GM23338 (cell line): ENCODE measurements around the gene MYLK3. TPM values are rescaled to one million over a fixed set of nuclear protein-coding genes. Genes with fewer than 3 reads are reported as not detected.

Source experiments
- ATAC-seq: fragments of 200-7000 bp; cut with Tn5 transposase; 3 replicates; pipeline ENCODE4 v1.9.1; 2020
- DNase-seq: peaks from one replicate; pipeline ENCODE4 v3.0.0-alpha.2; 2015; ENCODE audit warnings: low spot score
- H2AFZ ChIP-seq: fragments of 200-600 bp; sonication (generic); 2 replicates; pipeline ENCODE4 v1.8.0; 2016; ENCODE audit warnings: antibody characterized with exemption, mild to moderate bottlenecking, moderate library complexity
- H3F3A ChIP-seq: fragments of 200-600 bp; sonication (generic); replicated peaks from 2 replicates; pipeline ENCODE4 v1.8.0; 2017; ENCODE audit warnings: antibody characterized with exemption, mixed run types, low read depth
- H3K27ac ChIP-seq: fragments of 200-600 bp; sonication (generic); 2 replicates; pipeline ENCODE4 v1.6.1; 2016; ENCODE audit warnings: low read depth
- H3K27me3 ChIP-seq: fragments of 200-600 bp; sonication (generic); 2 replicates; pipeline ENCODE4 v1.8.0; 2016; ENCODE audit warnings: mild to moderate bottlenecking, mixed run types, moderate library complexity; ENCODE audit not compliant: insufficient read depth
- H3K36me3 ChIP-seq: fragments of 200-600 bp; sonication (generic); 2 replicates; pipeline ENCODE4 v1.8.0; 2016; ENCODE audit warnings: mild to moderate bottlenecking; ENCODE audit not compliant: insufficient read depth
- H3K4me1 ChIP-seq: fragments of 200-600 bp; sonication (generic); 2 replicates; pipeline ENCODE4 v1.8.0; 2016; ENCODE audit warnings: mild to moderate bottlenecking, moderate library complexity; ENCODE audit not compliant: insufficient read depth
- H3K4me2 ChIP-seq: fragments of 200-600 bp; sonication (generic); 2 replicates; pipeline ENCODE4 v1.7.1; 2017; ENCODE audit warnings: mixed run types
- H3K4me3 ChIP-seq: fragments of 200-600 bp; sonication (generic); 2 replicates; pipeline ENCODE4 v1.6.1; 2016; ENCODE audit warnings: mixed run types
- H3K79me2 ChIP-seq: fragments of 200-600 bp; sonication (generic); replicated peaks from 2 replicates; pipeline ENCODE4 v1.8.0; 2017; ENCODE audit warnings: mild to moderate bottlenecking; ENCODE audit not compliant: insufficient read depth
- H3K9me2 ChIP-seq: fragments of 200-600 bp; sonication (generic); 2 replicates; pipeline ENCODE4 v1.8.0; 2017; ENCODE audit not compliant: insufficient read depth
- H4K20me1 ChIP-seq: fragments of 200-600 bp; sonication (generic); replicated peaks from 2 replicates; pipeline ENCODE4 v1.8.0; 2017; ENCODE audit warnings: mild to moderate bottlenecking; ENCODE audit not compliant: insufficient read depth
- H3K27ac Mint-ChIP-seq: 2 replicates; pipeline ENCODE4 v1.8.0; 2020; ENCODE audit warnings: inconsistent platforms, mild to moderate bottlenecking, moderate library complexity, mixed read lengths
- H3K27me3 Mint-ChIP-seq: 3 replicates; pipeline ENCODE4 v1.8.0; 2022; ENCODE audit warnings: low read depth, mild to moderate bottlenecking, moderate library complexity, mixed read lengths, inconsistent platforms; ENCODE audit not compliant: insufficient read depth, poor library complexity
- H3K36me3 Mint-ChIP-seq: 3 replicates; pipeline ENCODE4 v1.8.0; 2021; ENCODE audit warnings: low read depth, mild to moderate bottlenecking, inconsistent platforms, moderate library complexity, mixed read lengths
- H3K4me1 Mint-ChIP-seq: 3 replicates; pipeline ENCODE4 v1.8.0; 2020; ENCODE audit warnings: mild to moderate bottlenecking, inconsistent platforms, mixed read lengths
- H3K4me3 Mint-ChIP-seq: 3 replicates; pipeline ENCODE4 v1.8.0; 2021; ENCODE audit warnings: moderate library complexity, mild to moderate bottlenecking, inconsistent platforms, mixed read lengths
- H3K9me3 Mint-ChIP-seq: 3 replicates; pipeline ENCODE4 v1.8.0; 2020; ENCODE audit warnings: moderate library complexity, mild to moderate bottlenecking, inconsistent platforms, mixed read lengths
- CREB1 ChIP-seq: fragments of 250-450 bp; sonication (Bioruptor Pico); IDR thresholded peaks from 2 replicates; pipeline ENCODE4 v1.5.0; 2020; ENCODE audit warnings: low read depth, mild to moderate bottlenecking, moderate library complexity
- CTCF ChIP-seq, 2 experiments: fragments of 200-600 bp in 1 of 2; sonication (generic) in 1 of 2; conservative IDR thresholded peaks; 2 replicates each; pipeline versions ENCODE4 v1.5.1 to v1.6.1; 2016 to 2017; ENCODE audit warnings: antibody characterized with exemption in 2 of 2, low read depth in 2 of 2, mild to moderate bottlenecking in 2 of 2, moderate library complexity in 1 of 2
- ETS1 ChIP-seq: IDR thresholded peaks from 2 replicates; pipeline ENCODE4 v1.6.1; 2016; ENCODE audit warnings: antibody characterized with exemption
- EZH2 ChIP-seq: fragments of 200-600 bp; sonication (generic); IDR thresholded peaks from one replicate; pipeline ENCODE4 v1.8.0; 2017; ENCODE audit warnings: antibody characterized with exemption, mild to moderate bottlenecking, low read depth; ENCODE audit not compliant: unreplicated experiment
- JUNB ChIP-seq: IDR thresholded peaks from one replicate; pipeline ENCODE4 v1.6.1; 2016; ENCODE audit warnings: antibody characterized with exemption; ENCODE audit not compliant: unreplicated experiment
- NANOG ChIP-seq: IDR thresholded peaks from 2 replicates; pipeline ENCODE4 v1.6.1; 2016; ENCODE audit warnings: antibody characterized with exemption, borderline replicate concordance
- POLR2AphosphoS5 ChIP-seq: IDR thresholded peaks from 2 replicates; pipeline ENCODE4 v1.6.1; 2016; ENCODE audit warnings: antibody characterized with exemption, low read depth
- REST ChIP-seq: IDR thresholded peaks from one replicate; pipeline ENCODE4 v1.6.1; 2018; ENCODE audit warnings: antibody characterized with exemption; ENCODE audit not compliant: unreplicated experiment
- ZNF114 ChIP-seq: fragments of 250-450 bp; sonication (Bioruptor Pico); IDR thresholded peaks from 2 replicates; pipeline ENCODE4 v1.5.0; 2020; ENCODE audit warnings: mild to moderate bottlenecking, moderate library complexity
- ZNF331 ChIP-seq: fragments of 250-450 bp; sonication (Bioruptor Pico); IDR thresholded peaks from 2 replicates; pipeline ENCODE4 v1.5.0; 2020; ENCODE audit warnings: low read depth, mild to moderate bottlenecking, moderate library complexity
- ZNF462 ChIP-seq: fragments of 250-450 bp; sonication (Bioruptor Pico); IDR thresholded peaks from 2 replicates; pipeline ENCODE4 v1.5.0; 2020; ENCODE audit warnings: mild to moderate bottlenecking, moderate library complexity
- polyA plus RNA-seq: library from polyadenylated mRNA; unstranded; fragments of >200 nt; fragmentation: Nextera tagmentation; extraction: Ambion mirVana; gene quantifications from 2 replicates; pipeline ENCODE4 v1.2.1, GENCODE V29; 2016
- total RNA-seq: library from RNA; depleted of rRNA; stranded (reverse); fragments of >200 nt; shearing (Covaris generic); gene quantifications from 2 replicates; pipeline ENCODE4 v1.2.3, GENCODE V29; 2014

Gene MYLK3
- total and polyA plus RNA-seq, 2 experiments from 2014 or later = 0.18 to 0.63 TPM

GRCh38 chr16:46783800-46784199 lies 35.7 kb upstream of the MYLK3 start (continued):
- no peak for TF ChIP-seq CTCF (conservative IDR thresholded peaks at IDR 0.05; ENCODE audit: low read depth in 2 of 2)

GRCh38 chr16:46782320-46782719 lies 34.2 kb upstream of the MYLK3 start:
- Mint-ChIP-seq H3K4me1 (peaks cover 11% of the 10 kb centered on the region), H3K4me3 (no peak overlapping the region), H3K9me3 (peaks cover 17% of the 10 kb centered on the region), H3K27ac (no peak overlapping the region), H3K27me3 (peaks cover 2% of the 10 kb centered on the region), H3K36me3 (peaks cover 6% of the 10 kb centered on the region)
- no peaks in the 10 kb centered on the region for H3K79me2 ChIP-seq
- H2AFZ ChIP-seq = no peak overlapping the region
- no peaks in the 10 kb centered on the region for H3K27me3 ChIP-seq
- no peak overlapping the region for H3K4me3 ChIP-seq
- peaks cover 19% of the 10 kb centered on the region for H3K4me1 ChIP-seq
- no peak overlapping the region for H3K4me2 ChIP-seq
- H4K20me1 ChIP-seq = no peaks in the 10 kb centered on the region
- DNase-seq = no peak
- no peaks in the 10 kb centered on the region for H3F3A ChIP-seq
- H3K9me2 ChIP-seq = no peaks in the 10 kb centered on the region
- no peak overlapping the region for H3K27ac ChIP-seq
- no peak for ATAC-seq
- H3K36me3 ChIP-seq = no peaks in the 10 kb centered on the region
- TF ChIP-seq ZNF462 = no peak
- no peak for TF ChIP-seq ZNF331 (CRISPR knock-in tag)
- no peak for TF ChIP-seq NANOG
- TF ChIP-seq CREB1 (CRISPR knock-in tag) = no peak
- no peak for TF ChIP-seq REST
- no peak for TF ChIP-seq JUNB
- TF ChIP-seq EZH2 = no peak
- TF ChIP-seq CTCF (conservative IDR thresholded peaks at IDR 0.05; ENCODE audit: low read depth in 2 of 2) = no peak
- no peak for TF ChIP-seq ZNF114 (CRISPR knock-in tag)
- TF ChIP-seq POLR2AphosphoS5 = no peak
- no peak for TF ChIP-seq ETS1
